ENCODE measurements around the gene SPINT2.

Gene SPINT2

DNA sequence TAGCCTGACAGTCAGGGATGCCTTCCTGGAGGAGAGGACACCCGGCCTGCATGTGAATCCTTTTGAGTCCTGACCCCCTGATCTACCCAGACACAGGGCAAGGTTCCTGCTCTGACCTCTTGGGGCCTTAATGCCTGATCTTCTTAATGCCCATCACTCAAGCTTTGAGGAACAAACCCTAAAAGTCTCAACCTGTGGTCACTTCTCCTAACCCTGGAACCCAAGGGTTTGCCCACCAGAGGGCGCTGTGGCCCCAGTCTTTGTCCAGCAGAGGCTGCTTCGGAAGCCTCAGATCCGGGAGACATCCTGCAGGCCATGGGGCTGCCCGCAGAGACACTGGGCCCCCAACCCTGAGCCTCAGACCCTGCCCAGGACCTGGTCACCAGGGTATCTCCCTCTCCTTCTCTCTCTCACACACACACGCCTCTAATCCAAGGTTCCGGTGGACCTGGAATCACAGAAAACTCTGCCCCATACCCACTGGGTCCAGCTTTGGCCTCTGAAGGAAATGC is 30.6 kb upstream of the SPINT2 start:
- ChIA-PET CTCF (interaction anchor here (0.6 to 2.4 kb wide), 5 partner anchors 15 to 154 kb away, joined by 3 to 9 read pairs (median 3); partner anchors contain the start of genes GGN and PSMD8), POLR2A (interaction anchor here (1.2 kb wide), 1 partner anchor 9 kb away, joined by 5 read pairs; no protein-coding TSS in a partner anchor)
- DNase-seq (ENCODE audit: extremely low spot score), result peak; percentile 83
- TF ChIP-seq CTBP1 (IDR thresholded peaks at IDR 0.05; ENCODE audit: borderline replicate concordance) (no peak), ARNT (IDR thresholded peaks at IDR 0.05) (no peak), FOXM1 (IDR thresholded peaks at IDR 0.05; ENCODE audit: borderline replicate concordance) (no peak), HDGF (IDR thresholded peaks at IDR 0.05; ENCODE audit: borderline replicate concordance) (no peak), NFRKB (IDR thresholded peaks at IDR 0.05) (no peak), FOXK2 (IDR thresholded peaks at IDR 0.05) (no peak), ELF4 (IDR thresholded peaks at IDR 0.05) (no peak), BHLHE40 (IDR thresholded peaks at IDR 0.05; ENCODE audit: borderline replicate concordance) (no peak), LEF1 (IDR thresholded peaks at IDR 0.05; ENCODE audit: borderline replicate concordance) (no peak), TARDBP (IDR thresholded peaks at IDR 0.05) (no peak), ZNF384 (IDR thresholded peaks at IDR 0.05) (no peak), FOXA1 (IDR thresholded peaks at IDR 0.05) (no peak), SP1 (IDR thresholded peaks at IDR 0.05) (no peak), SUZ12 (IDR thresholded peaks at IDR 0.05) (no peak), L3MBTL2 (conservative IDR thresholded peaks at IDR 0.05) (no peak)
- TF ChIP-seq, protein P1, sequence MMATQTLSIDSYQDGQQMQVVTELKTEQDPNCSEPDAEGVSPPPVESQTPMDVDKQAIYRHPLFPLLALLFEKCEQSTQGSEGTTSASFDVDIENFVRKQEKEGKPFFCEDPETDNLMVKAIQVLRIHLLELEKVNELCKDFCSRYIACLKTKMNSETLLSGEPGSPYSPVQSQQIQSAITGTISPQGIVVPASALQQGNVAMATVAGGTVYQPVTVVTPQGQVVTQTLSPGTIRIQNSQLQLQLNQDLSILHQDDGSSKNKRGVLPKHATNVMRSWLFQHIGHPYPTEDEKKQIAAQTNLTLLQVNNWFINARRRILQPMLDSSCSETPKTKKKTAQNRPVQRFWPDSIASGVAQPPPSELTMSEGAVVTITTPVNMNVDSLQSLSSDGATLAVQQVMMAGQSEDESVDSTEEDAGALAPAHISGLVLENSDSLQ (IDR thresholded peaks at IDR 0.05), result no peak

DNA sequence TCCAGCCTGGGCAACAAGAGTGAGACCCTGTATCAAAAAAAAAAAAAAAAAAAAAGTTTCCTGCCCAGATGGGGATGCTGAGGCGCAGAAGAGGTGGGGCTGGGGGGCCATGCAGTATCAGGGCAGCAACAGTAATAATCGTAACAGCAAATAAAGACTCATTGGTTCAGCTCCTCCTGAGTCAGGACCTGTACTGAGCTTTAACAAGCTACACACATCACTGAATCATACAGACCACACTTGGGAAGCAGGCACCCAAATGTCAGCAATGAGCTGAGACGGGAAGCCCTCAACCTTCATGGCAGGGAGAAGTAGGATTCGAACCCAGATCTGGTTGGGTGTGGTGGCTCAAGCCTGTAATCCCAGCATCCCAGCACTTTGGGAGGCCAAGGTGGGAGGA is 29.8 kb upstream of the SPINT2 start:
- no peak for DNase-seq (ENCODE audit: extremely low spot score)
- TF ChIP-seq L3MBTL2 (conservative IDR thresholded peaks at IDR 0.05), result no peak
- no peak for TF ChIP-seq LEF1 (IDR thresholded peaks at IDR 0.05; ENCODE audit: borderline replicate concordance)
- TF ChIP-seq TARDBP (IDR thresholded peaks at IDR 0.05), result no peak
- TF ChIP-seq SUZ12 (IDR thresholded peaks at IDR 0.05), result no peak
- no peak for TF ChIP-seq CTBP1 (IDR thresholded peaks at IDR 0.05; ENCODE audit: borderline replicate concordance)
- TF ChIP-seq ELF4 (IDR thresholded peaks at IDR 0.05), result no peak
- TF ChIP-seq SP1 (IDR thresholded peaks at IDR 0.05), result no peak
- no peak for TF ChIP-seq BHLHE40 (IDR thresholded peaks at IDR 0.05; ENCODE audit: borderline replicate concordance)
- TF ChIP-seq, protein P1 (IDR thresholded peaks at IDR 0.05), result no peak
- ChIA-PET POLR2A (no interaction called here), CTCF (interaction anchor here (0.6 to 2.4 kb wide), 12 partner anchors 8 to 153 kb away, joined by 3 to 9 read pairs (median 4); partner anchors contain the start of gene GGN)

DNA sequence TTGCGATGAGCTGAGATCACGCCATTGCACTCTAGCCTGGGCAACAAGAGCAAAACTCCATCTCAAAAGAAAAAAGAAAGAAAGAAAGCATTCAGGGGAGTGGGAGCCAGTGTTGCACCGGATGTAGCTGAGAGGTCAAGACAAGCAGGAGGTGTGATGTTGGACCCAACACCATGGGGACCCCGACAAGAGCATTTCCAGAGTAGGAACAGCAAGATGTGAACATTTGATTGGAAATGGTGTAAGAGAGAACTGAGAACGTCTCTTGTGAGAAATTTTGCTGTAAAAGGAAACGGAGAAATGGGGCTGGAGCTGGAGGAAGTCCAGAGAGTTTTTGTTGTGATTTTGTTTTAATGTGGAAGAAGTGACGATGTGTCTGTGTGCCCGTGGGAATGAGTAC is 24.6 kb upstream of the SPINT2 start:
- no peak for TF ChIP-seq NFRKB (IDR thresholded peaks at IDR 0.05)
- no peak for TF ChIP-seq CTBP1 (IDR thresholded peaks at IDR 0.05; ENCODE audit: borderline replicate concordance)
- no peak for TF ChIP-seq HDGF (IDR thresholded peaks at IDR 0.05; ENCODE audit: borderline replicate concordance)
- TF ChIP-seq FOXA1 (IDR thresholded peaks at IDR 0.05), result no peak
- no peak for TF ChIP-seq SUZ12 (IDR thresholded peaks at IDR 0.05)
- TF ChIP-seq SP1 (IDR thresholded peaks at IDR 0.05), result no peak
- TF ChIP-seq ZNF384 (IDR thresholded peaks at IDR 0.05), result no peak
- no peak for TF ChIP-seq BHLHE40 (IDR thresholded peaks at IDR 0.05; ENCODE audit: borderline replicate concordance)
- no peak for TF ChIP-seq FOXM1 (IDR thresholded peaks at IDR 0.05; ENCODE audit: borderline replicate concordance)
- TF ChIP-seq, protein P1 (IDR thresholded peaks at IDR 0.05), result no peak
- POLR2A ChIA-PET, result interaction anchor here (1.0 kb wide), 1 partner anchor 96 kb away, joined by 3 read pairs; no protein-coding TSS in a partner anchor
- no peak for DNase-seq (ENCODE audit: extremely low spot score)
- CTCF ChIA-PET, result no interaction called here

DNA sequence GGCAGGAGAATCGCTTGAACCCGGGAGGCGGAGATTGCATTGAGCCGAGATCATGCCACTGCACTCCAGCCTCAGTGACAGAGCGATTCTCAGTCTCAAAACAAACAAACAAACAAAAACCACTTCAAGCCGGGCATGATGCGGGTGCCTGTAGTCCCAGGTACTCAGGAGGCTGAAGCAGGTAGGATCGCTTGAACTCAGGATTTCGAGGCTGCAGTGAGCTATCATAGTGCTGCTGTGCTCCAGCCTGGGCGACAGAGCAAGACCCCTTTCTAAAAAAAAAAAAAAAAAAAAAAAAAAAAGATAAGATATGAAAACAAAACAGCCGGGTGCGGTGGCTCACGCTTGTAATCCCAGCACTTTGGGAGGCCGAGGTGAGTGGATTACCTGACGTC is 21.1 kb upstream of the SPINT2 start:
- no peak for DNase-seq (ENCODE audit: extremely low spot score)
- ChIA-PET POLR2A (interaction anchor here (1.0 kb wide), 1 partner anchor 91 kb away, joined by 3 read pairs; no protein-coding TSS in a partner anchor), CTCF (interaction anchor here (0.7 to 1.8 kb wide), 9 partner anchors 8 to 302 kb away, joined by 3 to 11 read pairs (median 4); partner anchors contain the start of genes CATSPERG, FAM98C and PSMD8)
- TF ChIP-seq FOXK2 (IDR thresholded peaks at IDR 0.05) (no peak), SUZ12 (IDR thresholded peaks at IDR 0.05) (no peak), HDGF (IDR thresholded peaks at IDR 0.05; ENCODE audit: borderline replicate concordance) (no peak), TARDBP (IDR thresholded peaks at IDR 0.05) (no peak), L3MBTL2 (conservative IDR thresholded peaks at IDR 0.05) (no peak), LEF1 (IDR thresholded peaks at IDR 0.05; ENCODE audit: borderline replicate concordance) (no peak), BHLHE40 (IDR thresholded peaks at IDR 0.05; ENCODE audit: borderline replicate concordance) (no peak), NFRKB (IDR thresholded peaks at IDR 0.05) (no peak), ARNT (IDR thresholded peaks at IDR 0.05) (no peak), FOXM1 (IDR thresholded peaks at IDR 0.05; ENCODE audit: borderline replicate concordance) (no peak), CTBP1 (IDR thresholded peaks at IDR 0.05; ENCODE audit: borderline replicate concordance) (no peak), SP1 (IDR thresholded peaks at IDR 0.05) (no peak), ZNF384 (IDR thresholded peaks at IDR 0.05) (no peak), FOXA1 (IDR thresholded peaks at IDR 0.05) (no peak), ELF4 (IDR thresholded peaks at IDR 0.05) (no peak)
- TF ChIP-seq, protein P1 (IDR thresholded peaks at IDR 0.05), result no peak

DNA sequence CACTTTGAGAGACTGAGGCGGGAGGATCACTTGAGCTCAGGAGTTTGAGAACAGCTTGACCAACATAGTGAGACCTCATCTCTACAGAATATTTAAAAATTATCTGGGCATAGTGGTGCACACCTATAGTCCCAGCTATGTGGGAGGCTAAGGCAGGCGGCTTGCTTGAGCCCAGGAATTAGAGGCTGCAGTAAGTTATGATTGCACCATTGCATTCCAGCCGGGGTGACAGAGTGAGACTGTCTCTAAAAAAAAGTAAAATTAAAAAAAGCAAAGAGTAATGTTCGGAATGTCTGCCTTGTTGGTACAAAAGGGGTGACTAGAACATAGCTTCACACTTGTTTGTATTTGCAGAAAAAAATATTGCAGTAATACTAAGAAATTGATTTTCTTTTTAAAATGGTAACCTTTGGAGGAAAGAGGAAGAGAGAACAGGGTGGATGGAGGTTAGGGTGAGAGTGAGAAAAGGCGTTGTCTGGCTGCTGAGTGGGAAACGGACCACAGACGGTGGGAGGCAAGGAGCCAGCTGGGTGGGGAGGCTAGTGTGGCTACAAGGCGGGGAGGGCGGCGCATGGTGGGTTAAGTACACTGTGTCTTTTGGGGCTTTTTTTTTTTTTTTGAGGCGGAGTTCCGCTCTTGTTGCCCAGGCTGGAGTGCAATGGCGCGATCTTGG is 18.4 kb upstream of the SPINT2 start:
- DNase-seq (ENCODE audit: extremely low spot score), result no peak
- POLR2A ChIA-PET, result interaction anchor here (0.6 to 1.5 kb wide), 2 partner anchors 19 to 128 kb away, joined by 3 read pairs; partner anchors contain the start of gene PSMD8
- TF ChIP-seq TARDBP (IDR thresholded peaks at IDR 0.05), result no peak
- no peak for TF ChIP-seq NFRKB (IDR thresholded peaks at IDR 0.05)
- TF ChIP-seq FOXA1 (IDR thresholded peaks at IDR 0.05), result no peak
- TF ChIP-seq, protein P1 (IDR thresholded peaks at IDR 0.05), result no peak
- no peak for TF ChIP-seq HDGF (IDR thresholded peaks at IDR 0.05; ENCODE audit: borderline replicate concordance)
- no peak for TF ChIP-seq ELF4 (IDR thresholded peaks at IDR 0.05)
- no peak for TF ChIP-seq L3MBTL2 (conservative IDR thresholded peaks at IDR 0.05)
- TF ChIP-seq ARNT (IDR thresholded peaks at IDR 0.05), result no peak
- no peak for TF ChIP-seq SP1 (IDR thresholded peaks at IDR 0.05)
- TF ChIP-seq SUZ12 (IDR thresholded peaks at IDR 0.05), result no peak
- TF ChIP-seq BHLHE40 (IDR thresholded peaks at IDR 0.05; ENCODE audit: borderline replicate concordance), result no peak
- no peak for TF ChIP-seq ZNF384 (IDR thresholded peaks at IDR 0.05)
- TF ChIP-seq FOXM1 (IDR thresholded peaks at IDR 0.05; ENCODE audit: borderline replicate concordance), result no peak
- TF ChIP-seq CTBP1 (IDR thresholded peaks at IDR 0.05; ENCODE audit: borderline replicate concordance), result no peak
- TF ChIP-seq LEF1 (IDR thresholded peaks at IDR 0.05; ENCODE audit: borderline replicate concordance), result no peak
- TF ChIP-seq FOXK2 (IDR thresholded peaks at IDR 0.05), result no peak
- CTCF ChIA-PET, result no interaction called here
